A673 (cell line): ENCODE measurements around the gene RPUSD4.

Experiments
- CTCF ChIP-seq: fragments of 300-800, 200-600 bp; sonication (generic); conservative IDR thresholded peaks from 2 replicates; pipeline ENCODE4 v1.5.1; 2017; ENCODE audit warnings: low read depth, mild to moderate bottlenecking, antibody characterized with exemption, low read length, moderate library complexity, mixed read lengths
- EZH2 ChIP-seq: fragments of 200-600 bp; sonication (generic); IDR thresholded peaks from 2 replicates; pipeline ENCODE4 v1.6.1; 2017; ENCODE audit warnings: borderline replicate concordance, low read depth, mild to moderate bottlenecking, mixed read lengths, antibody characterized with exemption, low read length; ENCODE audit not compliant: poor library complexity, severe bottlenecking

DNA sequence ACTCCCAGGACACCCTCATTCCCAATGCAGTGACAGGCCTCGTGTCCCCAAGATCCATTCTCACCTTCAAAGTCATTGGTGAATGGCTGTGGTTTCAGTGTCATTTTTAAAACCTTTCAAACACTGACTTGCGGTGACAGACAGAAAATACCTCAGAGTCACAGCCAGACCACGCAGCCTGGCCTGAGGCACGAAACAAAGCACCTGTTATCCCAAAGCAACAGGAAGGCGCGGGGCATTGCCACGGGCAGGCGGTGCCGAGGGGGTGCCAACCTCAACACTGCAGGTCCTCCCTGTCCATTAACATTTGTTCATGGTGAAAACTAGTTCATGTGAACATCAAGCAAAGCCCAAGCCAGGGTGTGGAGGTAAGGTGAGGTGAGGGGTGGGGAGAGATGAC lies 38.2 kb downstream of the RPUSD4 start:
- TF ChIP-seq EZH2 (no peak), CTCF (no peak)
